Right lobe of liver (tissue), 6 donors: ENCODE data around the gene EGFLAM. TPM values are rescaled to one million over a fixed set of nuclear protein-coding genes. Genes with fewer than 3 reads are reported as not detected.

Experiments
- ATAC-seq, 4 donors: fragments of 200-7000 bp; cut with Tn5 transposase; one replicate each; pipeline ENCODE4 v1.9.1; 2020; ENCODE audit warnings: mild to moderate bottlenecking in 4 of 4, moderate library complexity in 4 of 4
- DNase-seq, 3 donors: peaks; one replicate each; pipeline ENCODE4 v3.0.0-alpha.2; 2020
- H3K27ac ChIP-seq, 3 donors: fragments of 200-600 bp; one replicate each; pipeline ENCODE4 v1.8.0; 2022
- H3K27me3 ChIP-seq, 2 donors: fragments of 200-600 bp; one replicate each; pipeline ENCODE4 v1.8.0; 2022
- H3K36me3 ChIP-seq, 4 donors: fragments of 200-600 bp; sonication (generic) in 1 of 4; one replicate each; pipeline versions ENCODE4 v1.5.1 to v1.8.0; 2017 to 2022; ENCODE audit warnings: control low read depth in 1 of 4
- H3K4me1 ChIP-seq, 4 donors: fragments of 200-600 bp; sonication (generic) in 1 of 4; one replicate each; pipeline versions ENCODE4 v1.5.1 to v1.8.0; 2017 to 2022; ENCODE audit warnings: control low read depth in 1 of 4
- H3K4me3 ChIP-seq, 3 donors: fragments of 200-600 bp; one replicate each; pipeline ENCODE4 v1.8.0; 2022
- H3K9me3 ChIP-seq, 4 donors: fragments of 200-600 bp; sonication (generic) in 1 of 4; one replicate each; pipeline versions ENCODE4 v1.5.1 to v1.8.0; 2017 to 2022; ENCODE audit warnings: control low read depth in 1 of 4
- CTCF ChIP-seq, 4 donors: fragments of 200-600 bp in 3 of 4; fragments of 450-650 bp in 1 of 4; IDR thresholded peaks; one replicate each; pipeline versions ENCODE4 v1.5.1 to v1.8.0; 2016 to 2022; ENCODE audit warnings: antibody characterized with exemption in 4 of 4, mild to moderate bottlenecking in 2 of 4
- POLR2A ChIP-seq: fragments of 450-650 bp; IDR thresholded peaks from one replicate; pipeline ENCODE4 v1.6.1; 2017; ENCODE audit warnings: antibody characterized with exemption, mild to moderate bottlenecking
- WGBS: methylation state at CpG from one replicate; pipeline ENCODE4 v1.1.6; 2018; ENCODE audit warnings: low coverage, low lambda C conversion rate; ENCODE audit not compliant: insufficient coverage; ENCODE audit errors: missing lambda C conversion rate; 5-methylcytosine and 5-hydroxymethylcytosine counted together
- intact Hi-C, 2 donors: fragments of 100-400 bp; cut with DNase I; formaldehyde crosslinking; loops; one replicate each; pipeline versions ENCODE4 v1.11.2 to v1.14.1; 2022
- total RNA-seq, 6 experiments: library from RNA; depleted of rRNA in 2 of 6; stranded (reverse); fragments of >200 nt in 2 of 6; fragmentation: NEBNext Ultra II Directional in 3 of 6; extraction: Animal tissue kit (Norgen Biotek cat#: 25700) in 3 of 6; gene quantifications; one replicate each; pipeline versions ENCODE4 v1.1.0 to v1.2.4, GENCODE V29; 2016 to 2023
- donor health status: DM: no; HTN: yes; CAD: no.
- donor health status: DM: no; HTN: no; CAD: no.
- donor health status: DM: no; HTN: no; CAD: no.
- donor health status: DM: no; HTN: yes; CAD: no.
- donor health status: DM: no; HTN: yes; CAD: no.

Gene EGFLAM
- total RNA-seq, 6 experiments from 2014 or later: 0.50 to 6.2 (median 2.3) TPM

- TF ChIP-seq POLR2A: no peak
- TF ChIP-seq CTCF (IDR thresholded peaks at IDR 0.05): no peak
- Histone ChIP-seq H3K27me3 (no peaks in the 10 kb centered on the region), H3K36me3 (no peaks in the 10 kb centered on the region), H3K4me1 (no peaks in the 10 kb centered on the region), H3K27ac (no peak overlapping the region), H3K4me3 (no peak overlapping the region), H3K9me3 (no peaks in the 10 kb centered on the region)
- ATAC-seq (no peak), DNase-seq (no peak)
- intact Hi-C loops: no loop called here
- WGBS: 69% methylated on average over 2 of the region's 2 CpGs
Measured at GRCh38 chr5:38376404-38376803, 118.0 kb downstream of the EGFLAM start.

GRCh38 chr5:38378579-38378978 lies 120.2 kb downstream of the EGFLAM start:
- no peak for TF ChIP-seq POLR2A
- no peak for TF ChIP-seq CTCF (IDR thresholded peaks at IDR 0.05)
- Histone ChIP-seq H3K4me1 (peaks cover 0 to 4% (median 1%) of the 10 kb centered on the region in 4 donors), H3K27me3 (no peaks in the 10 kb centered on the region), H3K36me3 (no peaks in the 10 kb centered on the region), H3K27ac (no peak overlapping the region), H3K4me3 (no peak overlapping the region), H3K9me3 (no peaks in the 10 kb centered on the region)
- ATAC-seq: no peak
- no peak for DNase-seq
- WGBS: 22% methylated on average over 1 of the region's 1 CpG
- intact Hi-C loops: no loop called here

GRCh38 chr5:38379350-38379937 lies 121.1 kb downstream of the EGFLAM start:
- intact Hi-C loops: no loop called here
- Histone ChIP-seq H3K4me3 (no peak overlapping the region), H3K36me3 (no peaks in the 10 kb centered on the region), H3K27me3 (no peaks in the 10 kb centered on the region), H3K9me3 (no peaks in the 10 kb centered on the region), H3K4me1 (peaks cover 0 to 4% (median 1%) of the 10 kb centered on the region in 4 donors), H3K27ac (no peak overlapping the region)
- TF ChIP-seq CTCF (IDR thresholded peaks at IDR 0.05) (no peak), POLR2A (no peak)
- DNase-seq (no peak), ATAC-seq (no peak)
- 29% methylated on average over 4 of the region's 7 CpGs for WGBS

GRCh38 chr5:38380537-38380936 lies 122.2 kb downstream of the EGFLAM start:
- Histone ChIP-seq H3K27me3 (no peaks in the 10 kb centered on the region), H3K4me3 (no peak overlapping the region), H3K36me3 (no peaks in the 10 kb centered on the region), H3K9me3 (no peaks in the 10 kb centered on the region), H3K4me1 (peaks cover 0 to 4% (median 1%) of the 10 kb centered on the region in 4 donors), H3K27ac (no peak overlapping the region)
- 65% methylated on average over 4 of the region's 4 CpGs for WGBS
- DNase-seq (no peak), ATAC-seq (no peak)
- intact Hi-C loops: no loop called here
- TF ChIP-seq CTCF (IDR thresholded peaks at IDR 0.05) (no peak), POLR2A (no peak)
